Osteoblast (primary cell): Measurements from ENCODE around the gene SIL1. TPM values are rescaled to one million over a fixed set of nuclear protein-coding genes. Genes with fewer than 3 reads are reported as not detected.
A peak's percentile ranks its signal among the peaks of the same experiment; 100 is the strongest.

Experiments used
- DNase-seq: peaks from one replicate; pipeline ENCODE4 v3.0.0; 2011; ENCODE audit warnings: low spot score, mixed read lengths; ENCODE audit not compliant: insufficient read length; ENCODE audit errors: missing footprints
- H2AFZ ChIP-seq: 2 replicates; pipeline ENCODE4 v1.6.0; 2011; ENCODE audit warnings: mild to moderate bottlenecking, low read length
- H3K27ac ChIP-seq: 2 replicates; pipeline ENCODE4 v1.5.1; 2011; ENCODE audit warnings: mild to moderate bottlenecking, low read depth, low read length, moderate library complexity
- H3K27me3 ChIP-seq: 2 replicates; pipeline ENCODE4 v1.6.0; 2012; ENCODE audit warnings: mild to moderate bottlenecking, control low read depth, inconsistent platforms, low read length, moderate library complexity; ENCODE audit not compliant: insufficient read depth
- H3K36me3 ChIP-seq: 2 replicates; pipeline ENCODE4 v1.5.1; 2011; ENCODE audit warnings: mild to moderate bottlenecking, low read length, control low read depth, moderate library complexity; ENCODE audit not compliant: insufficient read depth
- H3K4me1 ChIP-seq: 2 replicates; pipeline ENCODE4 v1.5.1; 2011; ENCODE audit warnings: mild to moderate bottlenecking, low read length, control low read depth, moderate library complexity; ENCODE audit not compliant: insufficient read depth
- H3K4me2 ChIP-seq: 2 replicates; pipeline ENCODE4 v1.6.0; 2011; ENCODE audit warnings: mild to moderate bottlenecking, low read length; ENCODE audit not compliant: insufficient read depth
- H3K4me3 ChIP-seq: fragments of 200-600 bp; sonication (generic); 3 replicates; pipeline ENCODE4 v1.5.1; 2012; ENCODE audit warnings: mild to moderate bottlenecking, low read length, inconsistent platforms; ENCODE audit not compliant: insufficient read depth
- H3K79me2 ChIP-seq: 2 replicates; pipeline ENCODE4 v1.6.0; 2012; ENCODE audit warnings: mild to moderate bottlenecking, low read length, control low read depth, inconsistent platforms; ENCODE audit not compliant: insufficient read depth
- H3K9me3 ChIP-seq: 2 replicates; pipeline ENCODE4 v1.5.1; 2011; ENCODE audit warnings: low read depth, low read length, control low read depth
- H4K20me1 ChIP-seq: 2 replicates; pipeline ENCODE4 v1.6.0; 2012; ENCODE audit warnings: mild to moderate bottlenecking, low read length, control low read depth; ENCODE audit not compliant: insufficient read depth
- total RNA-seq: library from RNA; depleted of rRNA; stranded (reverse); fragments of >200 nt; gene quantifications from 2 replicates; pipeline ENCODE4 v1.2.3, GENCODE V29; 2012
- TF ChIP-seq, protein P1 (sequence below): IDR thresholded peaks from 2 replicates; pipeline ENCODE4 v1.5.1; 2011; ENCODE audit warnings: mild to moderate bottlenecking, low read depth, low read length, moderate library complexity; ENCODE audit errors: extremely low read depth

Gene SIL1
- total RNA-seq, 1 donor, result 65.1 TPM

DNA sequence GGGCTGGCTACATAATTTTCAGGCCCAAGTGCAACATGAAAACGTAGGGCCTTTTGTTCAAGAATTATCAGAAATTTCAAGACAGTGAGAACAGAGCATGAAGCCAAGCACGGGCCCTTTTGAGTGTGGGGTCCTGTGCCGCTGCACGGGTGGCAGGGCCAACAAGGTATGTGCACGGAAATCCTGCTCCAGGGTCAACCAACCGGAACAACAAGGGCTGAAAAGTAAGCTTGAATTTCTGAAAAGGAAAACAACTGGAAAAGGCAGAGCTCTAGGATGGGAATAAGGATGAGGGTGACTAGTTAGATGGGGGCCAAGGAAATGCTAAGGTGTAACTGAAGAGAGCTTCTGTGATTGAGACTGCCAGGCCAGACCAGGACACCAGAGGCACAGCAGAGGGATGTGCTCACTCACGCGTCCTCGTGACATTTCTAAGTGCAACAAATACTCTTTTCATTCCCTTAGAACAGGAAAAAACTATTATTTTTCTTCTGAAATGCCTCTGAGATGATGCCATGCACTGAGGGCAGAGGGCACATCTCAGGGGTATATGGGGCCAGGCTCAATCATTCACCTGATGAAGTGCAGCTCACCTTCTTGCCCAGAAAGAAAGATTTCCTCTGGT lies 242.4 kb downstream of the SIL1 start:
- Histone ChIP-seq H3K4me1 (peaks cover 11% of the 10 kb centered on the region), H3K27ac (no peak overlapping the region), H2AFZ (no peak overlapping the region), H3K79me2 (no peaks in the 10 kb centered on the region), H4K20me1 (peaks cover 4% of the 10 kb centered on the region), H3K4me3 (no peak overlapping the region), H3K27me3 (no peaks in the 10 kb centered on the region), H3K4me2 (no peak overlapping the region), H3K36me3 (peaks cover 5% of the 10 kb centered on the region), H3K9me3 (no peaks in the 10 kb centered on the region)
- no peak for DNase-seq
- TF ChIP-seq, protein P1, sequence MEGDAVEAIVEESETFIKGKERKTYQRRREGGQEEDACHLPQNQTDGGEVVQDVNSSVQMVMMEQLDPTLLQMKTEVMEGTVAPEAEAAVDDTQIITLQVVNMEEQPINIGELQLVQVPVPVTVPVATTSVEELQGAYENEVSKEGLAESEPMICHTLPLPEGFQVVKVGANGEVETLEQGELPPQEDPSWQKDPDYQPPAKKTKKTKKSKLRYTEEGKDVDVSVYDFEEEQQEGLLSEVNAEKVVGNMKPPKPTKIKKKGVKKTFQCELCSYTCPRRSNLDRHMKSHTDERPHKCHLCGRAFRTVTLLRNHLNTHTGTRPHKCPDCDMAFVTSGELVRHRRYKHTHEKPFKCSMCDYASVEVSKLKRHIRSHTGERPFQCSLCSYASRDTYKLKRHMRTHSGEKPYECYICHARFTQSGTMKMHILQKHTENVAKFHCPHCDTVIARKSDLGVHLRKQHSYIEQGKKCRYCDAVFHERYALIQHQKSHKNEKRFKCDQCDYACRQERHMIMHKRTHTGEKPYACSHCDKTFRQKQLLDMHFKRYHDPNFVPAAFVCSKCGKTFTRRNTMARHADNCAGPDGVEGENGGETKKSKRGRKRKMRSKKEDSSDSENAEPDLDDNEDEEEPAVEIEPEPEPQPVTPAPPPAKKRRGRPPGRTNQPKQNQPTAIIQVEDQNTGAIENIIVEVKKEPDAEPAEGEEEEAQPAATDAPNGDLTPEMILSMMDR, result no peak

DNA sequence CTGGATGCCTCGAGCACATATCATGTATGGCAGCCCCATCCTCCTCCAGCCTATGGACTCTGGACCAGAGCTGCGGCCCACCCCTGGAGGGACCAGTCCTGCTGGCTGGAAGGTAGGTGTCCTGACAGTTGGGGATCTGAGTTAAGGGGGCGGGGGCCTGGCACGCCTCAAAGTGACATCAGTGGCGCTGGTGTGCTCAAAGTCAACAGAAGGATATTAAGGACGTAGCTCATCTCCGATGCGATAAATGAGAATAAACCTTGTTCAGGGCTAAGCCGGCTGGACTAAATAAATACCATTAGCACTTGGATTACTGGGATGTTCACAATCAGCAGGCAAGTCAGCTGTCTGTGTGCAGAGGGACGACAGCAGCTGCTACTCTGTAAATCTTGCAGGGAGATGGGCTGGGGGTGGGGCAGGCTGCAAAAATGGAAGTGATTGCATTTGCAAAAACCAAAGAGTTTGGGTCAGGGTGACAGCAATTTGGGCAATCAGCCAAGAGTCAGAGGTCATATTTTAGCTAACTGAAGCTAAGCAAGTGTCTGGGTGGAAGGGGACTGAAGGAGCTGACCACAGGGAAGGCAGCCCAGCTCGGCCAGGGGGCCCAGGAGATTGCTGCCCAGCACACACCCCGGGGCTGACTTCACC lies 243.0 kb downstream of the SIL1 start:
- Histone ChIP-seq H4K20me1 (peaks cover 4% of the 10 kb centered on the region), H3K27ac (no peak overlapping the region), H3K79me2 (no peaks in the 10 kb centered on the region), H3K36me3 (peaks cover 5% of the 10 kb centered on the region), H3K9me3 (no peaks in the 10 kb centered on the region), H2AFZ (no peak overlapping the region), H3K4me2 (no peak overlapping the region), H3K4me1 (peaks cover 11% of the 10 kb centered on the region), H3K4me3 (no peak overlapping the region), H3K27me3 (no peaks in the 10 kb centered on the region)
- TF ChIP-seq, protein P1, result no peak
- DNase-seq, result peak; percentile 56

DNA sequence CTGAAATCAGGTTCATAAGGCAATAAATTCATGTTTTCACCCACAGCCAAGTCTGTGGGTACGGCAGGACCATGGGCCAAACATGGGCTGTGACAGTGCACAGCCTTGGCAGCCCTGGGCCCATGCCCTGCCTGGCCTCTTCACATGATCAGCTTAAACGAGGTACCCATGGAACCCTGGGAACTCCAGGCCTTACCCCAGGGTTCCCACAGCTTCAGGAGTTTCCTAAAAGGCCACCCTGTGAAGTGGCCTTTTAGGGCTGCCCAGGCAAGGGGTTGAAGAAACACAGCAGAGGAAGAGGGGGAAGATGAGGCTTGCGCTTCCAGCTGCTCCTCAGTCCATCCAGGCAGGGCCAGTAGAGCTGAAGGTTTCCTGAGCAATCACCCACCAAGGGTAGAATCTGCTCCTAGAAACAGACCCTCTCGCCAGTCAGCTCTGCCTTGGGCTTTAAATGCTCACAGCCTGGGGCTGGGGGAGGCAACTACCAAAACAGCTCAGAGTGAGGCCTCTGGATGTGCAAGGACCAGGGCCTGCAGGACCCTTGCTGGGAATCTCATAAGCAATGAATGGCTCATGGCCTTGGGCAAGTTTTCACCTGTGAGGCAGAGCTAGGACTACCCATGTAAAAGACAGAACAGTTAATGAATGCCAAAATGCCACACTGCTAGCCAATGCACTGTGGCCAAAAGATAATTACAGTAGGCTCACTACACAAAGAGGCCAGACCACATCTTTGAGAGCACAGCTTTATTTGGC lies 243.7 kb downstream of the SIL1 start:
- Histone ChIP-seq H4K20me1 (peaks cover 4% of the 10 kb centered on the region), H3K4me2 (no peak overlapping the region), H3K9me3 (no peaks in the 10 kb centered on the region), H3K27me3 (no peaks in the 10 kb centered on the region), H3K79me2 (no peaks in the 10 kb centered on the region), H3K27ac (no peak overlapping the region), H3K36me3 (peaks cover 5% of the 10 kb centered on the region), H2AFZ (no peak overlapping the region), H3K4me1 (peaks cover 11% of the 10 kb centered on the region), H3K4me3 (no peak overlapping the region)
- DNase-seq, result peak; percentile 52
- TF ChIP-seq, protein P1, result no peak
